Upper lobe of left lung (tissue), 6 donors: ENCODE data around the gene SLIT1. TPM values are rescaled to one million over a fixed set of nuclear protein-coding genes. Genes with fewer than 3 reads are reported as not detected.
A peak's percentile ranks its signal among the peaks of the same experiment; 100 is the strongest.

ENCODE experiments used
- ATAC-seq, 2 donors: fragments of 200-7000 bp; cut with Tn5 transposase; one replicate each; pipeline ENCODE4 v1.9.1; 2022; ENCODE audit warnings: mild to moderate bottlenecking in 2 of 2, moderate library complexity in 2 of 2; ENCODE audit not compliant: low FRiP score in 2 of 2
- DNase-seq, 2 donors: peaks; one replicate each; pipeline ENCODE4 v3.0.0-alpha.2; 2019 to 2020
- H3K27ac ChIP-seq, 4 donors: fragments of 200-600 bp; sonication (generic); one replicate each; pipeline ENCODE4 v1.5.1; 2016 to 2019
- H3K27me3 ChIP-seq, 4 donors: fragments of 200-600 bp; sonication (generic); one replicate each; pipeline ENCODE4 v1.5.1; 2017 to 2019
- H3K36me3 ChIP-seq, 4 donors: fragments of 200-600 bp; sonication (generic); one replicate each; pipeline ENCODE4 v1.5.1; 2016 to 2019
- H3K4me1 ChIP-seq, 4 donors: fragments of 200-600 bp; sonication (generic); one replicate each; pipeline ENCODE4 v1.5.1; 2018 to 2019
- H3K4me3 ChIP-seq, 4 donors: fragments of 200-600 bp; sonication (generic); one replicate each; pipeline ENCODE4 v1.5.1; 2017 to 2019; ENCODE audit warnings: mild to moderate bottlenecking in 2 of 4, moderate library complexity in 1 of 4
- H3K9me3 ChIP-seq, 4 donors: fragments of 200-600 bp; sonication (generic); one replicate each; pipeline ENCODE4 v1.5.1; 2018 to 2019
- EP300 ChIP-seq, 4 donors: sonication (generic); formaldehyde crosslinking; IDR thresholded peaks; one replicate each; pipeline ENCODE4 v1.5.1; 2017; ENCODE audit warnings: antibody characterized with exemption in 4 of 4, control low read depth in 2 of 4
- POLR2A ChIP-seq, 4 donors: fragments of 450-650 bp; IDR thresholded peaks; one replicate each; pipeline ENCODE4 v1.5.1; 2016 to 2017; ENCODE audit warnings: antibody characterized with exemption in 4 of 4, mild to moderate bottlenecking in 2 of 4
- POLR2AphosphoS5 ChIP-seq, 2 donors: sonication (generic); formaldehyde crosslinking; IDR thresholded peaks; one replicate each; pipeline ENCODE4 v1.5.1; 2017; ENCODE audit warnings: antibody characterized with exemption in 2 of 2
- WGBS, 2 donors: methylation state at CpG; one replicate each; pipeline ENCODE4 v1.1.5; 2017 to 2018; 5-methylcytosine and 5-hydroxymethylcytosine counted together
- total RNA-seq, 6 donors: library from RNA; depleted of rRNA in 4 of 6; stranded (reverse); fragments of >200 nt in 4 of 6; gene quantifications; one replicate each; pipeline versions ENCODE4 v1.1.0 to v1.2.1, GENCODE V29; 2016 to 2021
- TF ChIP-seq, protein P1 (sequence below), 6 experiments: fragments of 450-650 bp in 4 of 6; fragments of 200-600 bp in 2 of 6; sonication (generic) in 2 of 6; IDR thresholded peaks; one replicate each; pipeline ENCODE4 v1.5.1; 2016 to 2019; ENCODE audit warnings: antibody characterized with exemption in 6 of 6
- donor health status: DM: no; HTN: no; CAD: no; lungs with moderate emphysema.
- donor health status: DM: no; HTN: yes; CAD: no; lungs with severe emphysema.

The SLIT1 gene
- total RNA-seq, 6 donors from 2014 or later = 0.30 to 1.6 (median 0.54) TPM; not detected in 1

DNA sequence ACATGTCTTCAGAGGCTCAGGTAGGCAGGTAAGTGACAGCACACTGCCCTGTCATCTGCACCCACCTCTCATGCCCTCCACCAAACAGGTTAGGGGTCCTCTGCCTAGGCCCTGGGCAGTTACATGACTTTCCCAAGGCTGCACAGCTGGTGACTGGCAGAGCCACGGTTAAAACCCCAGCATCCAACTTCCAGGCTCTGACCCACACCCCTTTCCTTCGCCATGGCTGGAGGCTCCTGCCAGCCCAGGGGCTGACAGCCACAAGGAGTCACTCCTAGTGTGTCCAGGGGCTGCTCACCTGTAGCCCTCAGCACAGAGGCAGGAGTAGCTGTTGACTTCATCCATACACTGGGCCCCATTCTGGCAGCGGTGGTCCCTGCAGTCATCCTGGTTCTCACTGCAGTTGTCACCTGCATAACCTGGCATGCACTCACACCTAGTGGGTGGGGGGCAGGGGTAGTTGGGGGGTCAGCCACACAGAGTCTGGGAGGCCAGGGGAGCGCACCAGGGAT, 175.0 kb downstream of the SLIT1 start:
- no peaks in the 10 kb centered on the region for H3K27me3 ChIP-seq
- no peak overlapping the region for H3K4me3 ChIP-seq
- no peak for DNase-seq
- H3K4me1 ChIP-seq = no peaks in the 10 kb centered on the region
- peak; percentile 10 to 15 for ATAC-seq
- H3K9me3 ChIP-seq = peaks cover 0 to 15% (median 12%) of the 10 kb centered on the region in 4 donors
- H3K27ac ChIP-seq = no peak overlapping the region
- WGBS, 2 donors = 80 to 88% methylated on average over 2 to 4 of the region's 4 CpGs
- TF ChIP-seq EP300 (IDR thresholded peaks at IDR 0.05) = no peak
- TF ChIP-seq, protein P1, sequence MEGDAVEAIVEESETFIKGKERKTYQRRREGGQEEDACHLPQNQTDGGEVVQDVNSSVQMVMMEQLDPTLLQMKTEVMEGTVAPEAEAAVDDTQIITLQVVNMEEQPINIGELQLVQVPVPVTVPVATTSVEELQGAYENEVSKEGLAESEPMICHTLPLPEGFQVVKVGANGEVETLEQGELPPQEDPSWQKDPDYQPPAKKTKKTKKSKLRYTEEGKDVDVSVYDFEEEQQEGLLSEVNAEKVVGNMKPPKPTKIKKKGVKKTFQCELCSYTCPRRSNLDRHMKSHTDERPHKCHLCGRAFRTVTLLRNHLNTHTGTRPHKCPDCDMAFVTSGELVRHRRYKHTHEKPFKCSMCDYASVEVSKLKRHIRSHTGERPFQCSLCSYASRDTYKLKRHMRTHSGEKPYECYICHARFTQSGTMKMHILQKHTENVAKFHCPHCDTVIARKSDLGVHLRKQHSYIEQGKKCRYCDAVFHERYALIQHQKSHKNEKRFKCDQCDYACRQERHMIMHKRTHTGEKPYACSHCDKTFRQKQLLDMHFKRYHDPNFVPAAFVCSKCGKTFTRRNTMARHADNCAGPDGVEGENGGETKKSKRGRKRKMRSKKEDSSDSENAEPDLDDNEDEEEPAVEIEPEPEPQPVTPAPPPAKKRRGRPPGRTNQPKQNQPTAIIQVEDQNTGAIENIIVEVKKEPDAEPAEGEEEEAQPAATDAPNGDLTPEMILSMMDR (IDR thresholded peaks at IDR 0.05) = no peak
- no peak for TF ChIP-seq POLR2A (IDR thresholded peaks at IDR 0.05)
- TF ChIP-seq POLR2AphosphoS5 (IDR thresholded peaks at IDR 0.05) = no peak
- no peaks in the 10 kb centered on the region for H3K36me3 ChIP-seq

DNA sequence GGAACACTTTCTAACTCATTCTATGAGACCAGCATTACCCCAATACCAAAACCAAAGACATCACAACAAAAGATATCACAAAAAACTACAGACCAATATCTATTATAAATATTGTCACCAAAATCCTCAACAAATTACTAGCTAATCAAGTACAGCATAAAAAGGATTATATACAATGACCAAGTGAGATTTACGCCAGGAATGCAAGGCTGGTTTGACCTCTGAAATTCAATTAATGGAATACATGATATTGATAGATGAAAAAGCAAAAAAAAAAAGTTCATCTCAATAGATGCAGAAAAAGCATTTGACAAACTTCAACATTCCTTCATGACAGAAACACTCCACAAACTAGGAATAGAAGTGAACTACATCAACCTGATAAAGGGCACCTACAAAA, 178.3 kb downstream of the SLIT1 start:
- ATAC-seq (no peak), DNase-seq (no peak)
- H3K9me3 ChIP-seq = peaks cover 0 to 15% (median 12%) of the 10 kb centered on the region in 4 donors
- no peak overlapping the region for H3K27ac ChIP-seq
- no peaks in the 10 kb centered on the region for H3K4me1 ChIP-seq
- TF ChIP-seq EP300 (IDR thresholded peaks at IDR 0.05) = no peak
- no peak for TF ChIP-seq POLR2A (IDR thresholded peaks at IDR 0.05)
- TF ChIP-seq, protein P1 (IDR thresholded peaks at IDR 0.05) = no peak
- H3K27me3 ChIP-seq = no peaks in the 10 kb centered on the region
- H3K36me3 ChIP-seq = no peaks in the 10 kb centered on the region
- no peak overlapping the region for H3K4me3 ChIP-seq
- 100% methylated on average over 1 of the region's 1 CpG for WGBS, 2 donors

GRCh38 chr10:97006364-97006763, 179.4 kb downstream of the SLIT1 start:
- ATAC-seq = no peak
- WGBS, 2 donors = 82% methylated on average over 6 of the region's 6 CpGs; no CpG with 5 or more reads in 1 of the 2 donors

GRCh38 chr10:97005349-97005748, 180.4 kb downstream of the SLIT1 start:
- H3K36me3 ChIP-seq = no peaks in the 10 kb centered on the region
- peaks cover 0 to 15% (median 12%) of the 10 kb centered on the region in 4 donors for H3K9me3 ChIP-seq
- no peak overlapping the region for H3K27ac ChIP-seq
- ATAC-seq (no peak), DNase-seq (no peak)
- H3K4me3 ChIP-seq = no peak overlapping the region
- no peaks in the 10 kb centered on the region for H3K4me1 ChIP-seq
- WGBS, 2 donors = 88 to 89% methylated on average over 5 of the region's 5 CpGs
- TF ChIP-seq, protein P1 (IDR thresholded peaks at IDR 0.05) = no peak
- TF ChIP-seq POLR2A (IDR thresholded peaks at IDR 0.05) = no peak
- no peak for TF ChIP-seq EP300 (IDR thresholded peaks at IDR 0.05)
- TF ChIP-seq POLR2AphosphoS5 (IDR thresholded peaks at IDR 0.05) = no peak
- H3K27me3 ChIP-seq = no peaks in the 10 kb centered on the region

More at GRCh38 chr10:97006364-97006763, 179.4 kb downstream of the SLIT1 start:
- Histone ChIP-seq H3K9me3 (peaks cover 0 to 15% (median 12%) of the 10 kb centered on the region in 4 donors), H3K27ac (no peak overlapping the region), H3K36me3 (no peaks in the 10 kb centered on the region), H3K27me3 (no peaks in the 10 kb centered on the region), H3K4me1 (no peaks in the 10 kb centered on the region), H3K4me3 (no peak overlapping the region)
- TF ChIP-seq POLR2AphosphoS5 (IDR thresholded peaks at IDR 0.05) = no peak
- no peak for TF ChIP-seq EP300 (IDR thresholded peaks at IDR 0.05)
- no peak for TF ChIP-seq POLR2A (IDR thresholded peaks at IDR 0.05)
- TF ChIP-seq, protein P1 (IDR thresholded peaks at IDR 0.05) = no peak
- DNase-seq = no peak

DNA sequence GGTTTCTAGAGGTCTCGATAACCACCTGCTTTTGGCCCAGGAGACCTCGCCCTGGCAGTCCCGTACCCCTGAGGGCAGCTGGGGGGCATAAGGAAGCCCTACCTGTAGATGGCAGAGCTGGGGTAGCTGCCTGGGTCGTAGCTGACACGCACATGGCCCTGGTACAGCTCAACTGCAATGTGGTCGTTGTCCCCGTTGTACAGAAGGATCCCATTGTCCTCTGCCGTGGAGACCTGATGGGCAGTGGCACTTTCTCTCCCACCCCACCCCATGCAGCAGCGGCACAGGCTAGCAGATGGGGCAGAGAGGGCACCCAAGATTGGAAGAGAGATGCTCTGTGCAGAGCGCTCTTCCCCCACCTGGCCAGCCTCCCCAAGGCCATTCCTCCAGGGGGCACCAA, 181.2 kb downstream of the SLIT1 start:
- Histone ChIP-seq H3K36me3 (no peaks in the 10 kb centered on the region), H3K27me3 (no peaks in the 10 kb centered on the region), H3K27ac (no peak overlapping the region), H3K4me3 (no peak overlapping the region), H3K4me1 (no peaks in the 10 kb centered on the region), H3K9me3 (peaks cover 0 to 15% (median 12%) of the 10 kb centered on the region in 4 donors)
- DNase-seq (peak in 1 of 2 donors; percentile 17), ATAC-seq (no peak)
- WGBS, 2 donors = 87% methylated on average over 10 of the region's 10 CpGs; no CpG with 5 or more reads in 1 of the 2 donors
- TF ChIP-seq, protein P1 (IDR thresholded peaks at IDR 0.05) = no peak
